ENCODE data around the gene GRM7. TPM values are rescaled to one million over a fixed set of nuclear protein-coding genes. Genes with fewer than 3 reads are reported as not detected.

Gene GRM7
- total RNA-seq, 2 experiments from 2014 or later = not detected

DNA sequence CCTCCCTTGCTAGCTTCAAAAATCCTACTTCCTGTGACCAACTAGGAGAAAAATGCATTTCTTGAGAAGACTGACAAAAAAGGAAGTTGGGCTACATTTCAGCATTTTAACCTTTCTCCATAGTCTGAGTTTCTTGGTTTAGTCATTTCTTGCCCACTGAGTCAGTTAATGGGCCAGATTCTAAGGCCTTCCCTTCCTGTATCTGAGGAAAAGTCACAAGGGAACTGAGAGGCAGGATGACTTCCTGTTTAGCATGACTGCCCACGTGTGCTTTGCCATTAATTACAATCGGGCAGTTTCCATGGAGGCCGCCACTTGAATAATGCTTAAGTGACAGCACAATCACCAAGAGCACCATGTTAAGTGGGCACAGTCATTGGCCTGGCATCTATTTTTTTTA is 846.3 kb downstream of the GRM7 start:
- intact Hi-C loops (cut with micrococcal nuclease) = no loop called here
- no peaks in the 10 kb centered on the region for H3K27me3 Mint-ChIP-seq
- H3K4me1 Mint-ChIP-seq (ENCODE audit: low read depth) = no peaks in the 10 kb centered on the region
- H3K36me3 Mint-ChIP-seq (ENCODE audit: low read depth) = no peaks in the 10 kb centered on the region
- ATAC-seq (no peak), DNase-seq (no peak)
- POLR2A ChIA-PET = no interaction called here
- CTCF ChIA-PET = no interaction called here
- TF ChIP-seq, protein P1, sequence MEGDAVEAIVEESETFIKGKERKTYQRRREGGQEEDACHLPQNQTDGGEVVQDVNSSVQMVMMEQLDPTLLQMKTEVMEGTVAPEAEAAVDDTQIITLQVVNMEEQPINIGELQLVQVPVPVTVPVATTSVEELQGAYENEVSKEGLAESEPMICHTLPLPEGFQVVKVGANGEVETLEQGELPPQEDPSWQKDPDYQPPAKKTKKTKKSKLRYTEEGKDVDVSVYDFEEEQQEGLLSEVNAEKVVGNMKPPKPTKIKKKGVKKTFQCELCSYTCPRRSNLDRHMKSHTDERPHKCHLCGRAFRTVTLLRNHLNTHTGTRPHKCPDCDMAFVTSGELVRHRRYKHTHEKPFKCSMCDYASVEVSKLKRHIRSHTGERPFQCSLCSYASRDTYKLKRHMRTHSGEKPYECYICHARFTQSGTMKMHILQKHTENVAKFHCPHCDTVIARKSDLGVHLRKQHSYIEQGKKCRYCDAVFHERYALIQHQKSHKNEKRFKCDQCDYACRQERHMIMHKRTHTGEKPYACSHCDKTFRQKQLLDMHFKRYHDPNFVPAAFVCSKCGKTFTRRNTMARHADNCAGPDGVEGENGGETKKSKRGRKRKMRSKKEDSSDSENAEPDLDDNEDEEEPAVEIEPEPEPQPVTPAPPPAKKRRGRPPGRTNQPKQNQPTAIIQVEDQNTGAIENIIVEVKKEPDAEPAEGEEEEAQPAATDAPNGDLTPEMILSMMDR (IDR thresholded peaks at IDR 0.05) = no peak
- no peak overlapping the region for H3K27ac Mint-ChIP-seq
- H3K9me3 Mint-ChIP-seq = peaks cover 2% of the 10 kb centered on the region
- H3K4me3 Mint-ChIP-seq = no peak overlapping the region

DNA sequence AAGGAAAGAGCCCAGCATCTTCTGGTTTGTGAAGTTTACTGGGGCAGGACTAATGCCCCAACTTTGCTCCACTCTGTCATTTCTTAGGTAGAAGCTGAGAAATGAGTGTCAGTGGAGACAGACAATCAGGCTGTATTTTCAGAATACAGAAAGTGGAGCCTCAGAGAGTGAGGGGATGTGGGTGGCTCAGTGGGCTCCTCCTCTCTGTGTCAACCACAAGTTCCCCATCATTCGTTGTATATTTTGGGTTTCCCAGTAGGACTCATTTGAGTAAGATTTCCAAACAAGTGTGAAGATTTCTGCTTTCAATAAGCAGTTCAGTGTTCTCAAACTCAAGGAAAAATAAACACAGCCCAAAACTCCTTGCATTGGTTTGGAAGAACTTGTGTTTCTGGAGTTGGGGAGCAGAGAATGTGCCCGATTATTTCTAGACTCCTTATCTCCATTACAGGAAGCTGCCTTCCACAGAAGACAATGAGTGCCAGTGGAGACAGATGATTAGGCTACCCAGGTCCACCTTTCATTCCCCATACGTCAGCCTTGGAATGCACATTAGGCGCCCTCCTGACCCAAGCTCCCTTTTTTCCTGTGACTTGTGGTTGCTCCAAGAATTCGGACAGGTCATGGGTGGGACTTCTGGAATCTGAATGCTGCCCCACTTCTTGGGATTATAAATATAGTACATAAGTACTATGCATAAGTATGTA is 848.6 kb downstream of the GRM7 start:
- H3K9me3 Mint-ChIP-seq = peaks cover 2% of the 10 kb centered on the region

DNA sequence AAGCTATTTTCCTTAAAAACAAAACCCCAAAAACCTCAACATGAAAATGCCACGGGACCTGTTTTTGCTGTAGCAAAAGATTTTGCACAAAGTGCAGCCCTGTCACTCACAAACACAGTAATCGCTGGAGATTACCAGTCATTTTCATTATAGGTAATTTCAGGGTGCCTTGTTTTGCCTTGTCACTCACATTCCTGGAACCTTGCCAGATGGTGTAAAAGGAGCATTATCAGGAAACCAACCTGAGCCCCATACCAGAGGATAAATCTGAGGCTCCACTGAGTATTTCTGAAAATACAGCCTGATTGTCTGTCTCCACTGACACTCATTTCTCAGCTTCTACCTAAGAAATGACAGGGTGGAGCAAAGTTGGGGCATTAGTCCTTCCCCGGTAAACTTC is 849.4 kb downstream of the GRM7 start:
- CTCF ChIA-PET = no interaction called here
- POLR2A ChIA-PET = interaction anchor here (1.0 kb wide), 1 partner anchor 9 kb away, joined by 3 read pairs; no protein-coding TSS in a partner anchor
- H3K27me3 Mint-ChIP-seq = no peaks in the 10 kb centered on the region
- H3K4me1 Mint-ChIP-seq (ENCODE audit: low read depth) = no peaks in the 10 kb centered on the region
- TF ChIP-seq, protein P1 (IDR thresholded peaks at IDR 0.05) = no peak
- no peak overlapping the region for H3K27ac Mint-ChIP-seq
- DNase-seq = no peak
- no peak overlapping the region for H3K4me3 Mint-ChIP-seq
- peaks cover 2% of the 10 kb centered on the region for H3K9me3 Mint-ChIP-seq
- ATAC-seq = no peak
- no peaks in the 10 kb centered on the region for H3K36me3 Mint-ChIP-seq (ENCODE audit: low read depth)
- intact Hi-C loops (cut with micrococcal nuclease) = no loop called here

More for the DNA sequence above, 848.6 kb downstream of the GRM7 start:
- ChIA-PET CTCF (no interaction called here), POLR2A (interaction anchor here (1.0 kb wide), 1 partner anchor 8 kb away, joined by 3 read pairs; no protein-coding TSS in a partner anchor)
- H3K4me3 Mint-ChIP-seq = no peak overlapping the region
- TF ChIP-seq, protein P1 (IDR thresholded peaks at IDR 0.05) = no peak
- no peak overlapping the region for H3K27ac Mint-ChIP-seq
- H3K27me3 Mint-ChIP-seq = no peaks in the 10 kb centered on the region
- DNase-seq (no peak), ATAC-seq (no peak)
- intact Hi-C loops (cut with micrococcal nuclease) = no loop called here
- no peaks in the 10 kb centered on the region for H3K36me3 Mint-ChIP-seq (ENCODE audit: low read depth)
- H3K4me1 Mint-ChIP-seq (ENCODE audit: low read depth) = no peaks in the 10 kb centered on the region

DNA sequence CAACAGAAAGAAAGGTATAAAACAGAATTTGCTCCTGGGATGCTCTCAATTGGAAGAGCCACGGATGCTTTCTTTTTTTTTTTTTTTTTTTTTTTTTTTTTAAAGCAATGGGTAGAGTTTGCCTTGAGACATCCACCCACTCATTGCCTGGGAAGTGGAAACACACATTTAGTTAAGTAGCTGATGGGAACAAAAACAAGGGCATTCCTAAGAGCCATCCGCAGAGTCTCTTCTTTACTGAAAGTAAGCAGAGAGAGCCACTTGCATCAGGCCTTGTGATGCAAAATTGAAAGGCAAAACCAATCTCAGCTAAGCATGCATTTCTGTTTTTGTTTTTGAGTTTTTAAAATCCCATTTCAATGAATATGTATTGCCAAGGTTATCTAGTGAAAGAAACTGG is 852.8 kb downstream of the GRM7 start:
- Mint-ChIP-seq H3K4me1 (ENCODE audit: low read depth) (no peaks in the 10 kb centered on the region), H3K9me3 (no peaks in the 10 kb centered on the region), H3K36me3 (ENCODE audit: low read depth) (no peaks in the 10 kb centered on the region), H3K27ac (no peak overlapping the region), H3K4me3 (no peak overlapping the region), H3K27me3 (no peaks in the 10 kb centered on the region)
- ChIA-PET CTCF (no interaction called here), POLR2A (no interaction called here)
- intact Hi-C loops (cut with micrococcal nuclease) = no loop called here
- ATAC-seq (no peak), DNase-seq (no peak)
- TF ChIP-seq, protein P1 (IDR thresholded peaks at IDR 0.05) = no peak

DNA sequence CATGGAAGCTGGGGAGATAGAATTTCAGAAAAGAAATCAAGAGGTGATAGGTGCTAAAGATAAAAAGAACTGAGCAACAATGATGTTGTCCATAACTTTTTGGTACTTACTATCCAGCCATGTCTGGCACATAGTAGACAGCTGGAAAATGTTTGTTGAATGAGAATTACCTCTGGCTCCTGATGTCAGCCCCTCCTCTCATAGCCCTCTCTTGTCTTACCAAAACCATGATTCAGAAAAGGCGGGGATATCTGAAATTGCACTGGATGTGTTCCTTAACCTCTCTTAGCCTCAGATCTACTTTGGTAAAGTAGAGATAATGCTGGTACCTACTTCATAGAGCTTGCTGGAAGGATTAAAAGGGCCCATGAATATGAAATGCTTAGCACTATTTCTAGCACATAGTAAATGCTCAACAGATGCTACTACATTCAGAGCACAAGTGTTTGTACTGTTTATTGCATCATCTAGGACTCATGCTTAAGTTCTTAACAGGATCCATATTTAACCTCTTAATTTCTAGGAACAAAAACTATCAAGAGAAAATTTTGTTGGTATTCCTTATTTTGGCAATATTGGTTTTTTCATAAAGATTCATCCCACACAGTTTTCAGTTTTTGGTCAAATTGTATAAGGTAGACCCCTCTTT is 859.9 kb downstream of the GRM7 start:
- POLR2A ChIA-PET = no interaction called here
- CTCF ChIA-PET = no interaction called here
- DNase-seq (no peak), ATAC-seq (no peak)
- no peaks in the 10 kb centered on the region for H3K4me1 Mint-ChIP-seq (ENCODE audit: low read depth)
- H3K4me3 Mint-ChIP-seq = no peak overlapping the region
- no peaks in the 10 kb centered on the region for H3K27me3 Mint-ChIP-seq
- no peaks in the 10 kb centered on the region for H3K36me3 Mint-ChIP-seq (ENCODE audit: low read depth)
- TF ChIP-seq, protein P1 (IDR thresholded peaks at IDR 0.05) = no peak
- H3K9me3 Mint-ChIP-seq = no peaks in the 10 kb centered on the region
- intact Hi-C loops (cut with micrococcal nuclease) = no loop called here
- no peak overlapping the region for H3K27ac Mint-ChIP-seq
